Kidney (tissue), 14 donors: ENCODE measurements around the gene EEIG2. TPM values are rescaled to one million over a fixed set of nuclear protein-coding genes. Genes with fewer than 3 reads are reported as not detected.

Source experiments
- DNase-seq, 5 donors: peaks; one replicate each; pipeline ENCODE4 v3.0.0-alpha.2; 2013 to 2020
- FAIRE-seq: peaks from 2 replicates; lab custom pipeline; 2012; peaks lifted over from hg19 to GRCh38; lab: Jason Lieb, UNC
- H3K27ac ChIP-seq, 2 donors: one replicate each; pipeline ENCODE4 v1.7.0; 2013; ENCODE audit warnings: low read depth in 2 of 2, low read length in 2 of 2, inconsistent platforms in 1 of 2
- H3K27me3 ChIP-seq: one replicate; pipeline ENCODE4 v1.7.1; 2013; ENCODE audit warnings: low read length, inconsistent platforms; ENCODE audit not compliant: control insufficient read depth, insufficient read depth
- H3K36me3 ChIP-seq, 3 donors: one replicate each; pipeline versions ENCODE4 v1.7.0 to v1.7.1; 2013; ENCODE audit warnings: low read length in 3 of 3, control low read depth in 1 of 3, inconsistent platforms in 1 of 3; ENCODE audit not compliant: insufficient read depth in 3 of 3, control insufficient read depth in 2 of 3
- H3K4me1 ChIP-seq, 3 donors: one replicate each; pipeline versions ENCODE4 v1.7.0 to v1.7.1; 2013; ENCODE audit warnings: low read length in 3 of 3, inconsistent platforms in 1 of 3, low read depth in 1 of 3; ENCODE audit not compliant: control insufficient read depth in 2 of 3, insufficient read depth in 2 of 3
- H3K4me3 ChIP-seq, 3 donors: one replicate each; pipeline versions ENCODE4 v1.7.0 to v1.8.1; 2013; ENCODE audit warnings: low read length in 3 of 3, control low read depth in 1 of 3, inconsistent platforms in 1 of 3
- H3K9ac ChIP-seq, 3 donors: one replicate each; pipeline versions ENCODE4 v1.7.0 to v1.7.1; 2013; ENCODE audit warnings: low read length in 3 of 3, control low read depth in 1 of 3, inconsistent platforms in 1 of 3
- H3K9me3 ChIP-seq, 3 donors: one replicate each; pipeline versions ENCODE4 v1.7.0 to v1.7.1; 2013; ENCODE audit warnings: low read length in 3 of 3, control low read depth in 1 of 3, inconsistent platforms in 1 of 3; ENCODE audit not compliant: control insufficient read depth in 2 of 3, insufficient read depth in 1 of 3
- intact Hi-C: fragments of 100-400 bp; cut with DNase I; formaldehyde crosslinking; loops from one replicate; pipeline ENCODE4 v1.11.1; 2022
- polyA plus RNA-seq: library from polyadenylated mRNA; stranded (reverse); fragments of 350-450 nt; fragmentation: Illumina TruSeq; extraction: RNeasy Lipid Tissue Mini Kit (QIAGEN cat#74804); gene quantifications from one replicate; pipeline ENCODE4 v1.2.3, GENCODE V29; 2014; ENCODE audit warnings: low read depth, low replicate concordance; ENCODE audit not compliant: insufficient read depth
- total RNA-seq: library from RNA; stranded (reverse); fragmentation: NEBNext Ultra II Directional; extraction: Animal tissue kit (Norgen Biotek cat#: 25700); gene quantifications from one replicate; pipeline ENCODE4 v1.2.1, GENCODE V29; 2021
- TF ChIP-seq, protein P1 (sequence below): IDR thresholded peaks from 3 replicates; pipeline ENCODE4 v1.5.1; 2012; ENCODE audit warnings: mild to moderate bottlenecking, moderate library complexity, borderline replicate concordance; ENCODE audit not compliant: insufficient read depth; ENCODE audit errors: extremely low read depth
- donor health status: control.
- donor health status: control.
- donor health status: control.
- donor health status: control.
- donor health status: control.
- donor health status: DM: yes; HTN: yes; CAD: no.
- donor health status: Normal renal cell carcinoma (clear cell type).

Gene EEIG2
- total and polyA plus RNA-seq, 2 donors from 2014 or later, result 1.7 to 8.3 TPM

DNA sequence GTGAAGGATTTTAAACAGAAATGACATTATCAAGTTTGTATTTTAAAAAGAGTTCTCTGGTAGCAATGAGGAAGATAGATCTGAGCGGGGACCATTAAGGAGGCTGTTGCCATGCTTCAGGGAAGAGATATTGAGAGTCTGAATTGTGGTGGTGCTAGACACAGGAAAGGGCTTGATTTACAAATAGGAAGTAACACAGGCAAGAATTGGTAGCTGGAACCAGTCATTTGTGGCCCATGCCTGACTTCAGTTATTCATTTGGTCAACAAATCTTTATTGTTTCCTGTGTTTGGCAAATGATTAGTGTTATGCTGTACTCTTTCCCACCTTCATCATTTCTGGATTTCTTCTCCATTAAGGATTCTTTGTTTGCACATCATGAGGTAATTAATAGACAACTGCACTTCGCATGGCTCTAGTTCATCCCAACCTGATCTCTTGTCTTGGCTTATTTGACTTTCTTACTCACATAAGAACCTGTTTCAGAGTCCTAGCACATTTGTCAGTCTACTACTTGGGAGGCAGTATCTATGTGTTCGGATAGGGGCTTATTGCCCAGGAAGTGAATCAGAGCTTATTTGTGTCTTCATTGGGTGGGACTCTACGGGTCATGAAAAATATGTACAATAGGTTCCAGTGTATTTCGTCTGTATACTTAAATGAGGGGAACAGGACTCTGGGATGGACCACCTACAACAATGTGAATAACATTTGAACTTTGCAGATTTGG lies 32.3 kb downstream of the EEIG2 start:
- DNase-seq (peak in 2 of 5 donors; percentile 18 to 37), FAIRE-seq (no peak)
- peak overlapping the region; percentile 5 to 85 for H3K27ac ChIP-seq
- intact Hi-C loops, result no loop called here
- H3K4me3 ChIP-seq, result no peak overlapping the region
- no peaks in the 10 kb centered on the region for H3K27me3 ChIP-seq
- no peaks in the 10 kb centered on the region for H3K9me3 ChIP-seq
- H3K9ac ChIP-seq, result no peak overlapping the region
- no peaks in the 10 kb centered on the region for H3K36me3 ChIP-seq
- peaks cover 0 to 3% (median 2%) of the 10 kb centered on the region in 3 donors for H3K4me1 ChIP-seq
- TF ChIP-seq, protein P1, sequence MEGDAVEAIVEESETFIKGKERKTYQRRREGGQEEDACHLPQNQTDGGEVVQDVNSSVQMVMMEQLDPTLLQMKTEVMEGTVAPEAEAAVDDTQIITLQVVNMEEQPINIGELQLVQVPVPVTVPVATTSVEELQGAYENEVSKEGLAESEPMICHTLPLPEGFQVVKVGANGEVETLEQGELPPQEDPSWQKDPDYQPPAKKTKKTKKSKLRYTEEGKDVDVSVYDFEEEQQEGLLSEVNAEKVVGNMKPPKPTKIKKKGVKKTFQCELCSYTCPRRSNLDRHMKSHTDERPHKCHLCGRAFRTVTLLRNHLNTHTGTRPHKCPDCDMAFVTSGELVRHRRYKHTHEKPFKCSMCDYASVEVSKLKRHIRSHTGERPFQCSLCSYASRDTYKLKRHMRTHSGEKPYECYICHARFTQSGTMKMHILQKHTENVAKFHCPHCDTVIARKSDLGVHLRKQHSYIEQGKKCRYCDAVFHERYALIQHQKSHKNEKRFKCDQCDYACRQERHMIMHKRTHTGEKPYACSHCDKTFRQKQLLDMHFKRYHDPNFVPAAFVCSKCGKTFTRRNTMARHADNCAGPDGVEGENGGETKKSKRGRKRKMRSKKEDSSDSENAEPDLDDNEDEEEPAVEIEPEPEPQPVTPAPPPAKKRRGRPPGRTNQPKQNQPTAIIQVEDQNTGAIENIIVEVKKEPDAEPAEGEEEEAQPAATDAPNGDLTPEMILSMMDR, result no peak

DNA sequence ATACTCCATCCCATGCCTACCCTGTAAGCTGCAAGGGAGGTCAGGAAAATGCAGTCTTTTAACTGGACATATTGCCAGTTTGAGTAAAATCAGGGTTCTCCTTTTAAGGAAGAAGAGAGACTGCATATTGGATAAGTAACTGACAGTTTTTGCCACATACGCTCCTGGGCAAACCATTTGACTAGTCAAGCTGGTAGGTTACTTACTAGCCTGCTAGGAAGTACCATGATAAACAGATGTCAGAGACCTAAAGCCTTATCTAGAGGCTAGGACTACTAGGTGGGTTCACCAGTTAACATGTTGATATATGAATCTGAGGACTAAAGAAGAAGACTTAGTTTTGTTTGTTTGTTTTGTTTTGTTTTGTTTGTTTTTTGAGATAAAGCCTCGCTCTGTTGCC lies 33.5 kb downstream of the EEIG2 start:
- intact Hi-C loops, result no loop called here
- DNase-seq, result no peak
- H3K9ac ChIP-seq, result no peak overlapping the region
- TF ChIP-seq, protein P1, result no peak
- H3K4me1 ChIP-seq, result peaks cover 0 to 3% (median 2%) of the 10 kb centered on the region in 3 donors
- no peak overlapping the region for H3K4me3 ChIP-seq
- H3K36me3 ChIP-seq, result no peaks in the 10 kb centered on the region
- FAIRE-seq, result no peak
- no peaks in the 10 kb centered on the region for H3K9me3 ChIP-seq
- no peaks in the 10 kb centered on the region for H3K27me3 ChIP-seq
- no peak overlapping the region for H3K27ac ChIP-seq

DNA sequence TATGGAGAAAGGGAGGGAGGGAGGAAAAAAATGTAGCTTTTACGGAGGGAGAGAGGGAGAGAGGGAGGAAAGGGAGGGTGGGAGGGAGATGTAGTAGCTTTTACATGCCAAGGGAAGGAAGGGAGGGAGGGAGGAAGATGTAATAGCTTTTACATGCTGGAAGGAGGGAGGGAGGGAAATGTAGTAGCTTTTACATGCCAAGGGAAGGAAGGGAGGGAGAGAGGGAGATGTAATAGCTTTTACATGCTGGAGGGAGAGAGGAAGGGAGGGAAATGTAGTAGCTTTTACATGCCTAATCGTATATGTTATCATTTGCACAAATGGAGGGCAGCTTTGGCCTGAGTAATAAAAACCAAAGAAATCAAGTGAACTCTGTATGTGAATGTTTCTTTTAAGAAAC lies 35.6 kb downstream of the EEIG2 start:
- Histone ChIP-seq H3K27ac (no peak overlapping the region), H3K4me3 (no peak overlapping the region), H3K36me3 (no peaks in the 10 kb centered on the region), H3K4me1 (peaks cover 0 to 3% (median 2%) of the 10 kb centered on the region in 3 donors), H3K9me3 (no peaks in the 10 kb centered on the region), H3K27me3 (no peaks in the 10 kb centered on the region), H3K9ac (no peak overlapping the region)
- peak in 2 of 5 donors; percentile 72 to 94 for DNase-seq
- no peak for FAIRE-seq
- TF ChIP-seq, protein P1, result no peak
- intact Hi-C loops, result no loop called here

DNA sequence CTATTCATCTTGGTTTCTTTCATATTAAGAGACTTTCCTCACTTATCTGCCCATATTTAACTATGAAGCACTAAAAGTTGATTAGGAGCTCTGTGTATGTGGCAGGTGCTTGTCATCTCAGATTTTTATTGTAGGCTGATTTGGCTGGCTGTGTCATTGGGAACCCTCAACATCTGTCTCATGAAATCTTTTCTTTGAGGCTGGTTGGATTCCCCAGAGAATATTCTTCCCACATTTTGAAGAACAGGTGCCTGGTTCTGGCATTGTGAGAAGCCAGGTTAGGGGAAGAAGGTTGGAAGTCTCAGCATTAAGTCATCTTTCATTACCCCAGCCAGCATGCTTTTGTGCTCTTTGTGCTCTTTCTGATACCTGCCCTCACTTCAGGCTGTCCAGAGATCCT lies 37.1 kb downstream of the EEIG2 start:
- Histone ChIP-seq H3K27ac (no peak overlapping the region), H3K36me3 (no peaks in the 10 kb centered on the region), H3K9ac (no peak overlapping the region), H3K9me3 (no peaks in the 10 kb centered on the region), H3K4me3 (no peak overlapping the region), H3K27me3 (no peaks in the 10 kb centered on the region), H3K4me1 (peaks cover 0 to 2% (median 0%) of the 10 kb centered on the region in 3 donors)
- TF ChIP-seq, protein P1, result no peak
- intact Hi-C loops, result no loop called here
- DNase-seq, result no peak
- no peak for FAIRE-seq
